ENCODE data around the gene BBS12. TPM values are rescaled to one million over a fixed set of nuclear protein-coding genes. Genes with fewer than 3 reads are reported as not detected.

BBS12 gene
- total RNA-seq, 4 donors from 2014 or later: 1.5 to 5.5 (median 4.0) TPM

DNA sequence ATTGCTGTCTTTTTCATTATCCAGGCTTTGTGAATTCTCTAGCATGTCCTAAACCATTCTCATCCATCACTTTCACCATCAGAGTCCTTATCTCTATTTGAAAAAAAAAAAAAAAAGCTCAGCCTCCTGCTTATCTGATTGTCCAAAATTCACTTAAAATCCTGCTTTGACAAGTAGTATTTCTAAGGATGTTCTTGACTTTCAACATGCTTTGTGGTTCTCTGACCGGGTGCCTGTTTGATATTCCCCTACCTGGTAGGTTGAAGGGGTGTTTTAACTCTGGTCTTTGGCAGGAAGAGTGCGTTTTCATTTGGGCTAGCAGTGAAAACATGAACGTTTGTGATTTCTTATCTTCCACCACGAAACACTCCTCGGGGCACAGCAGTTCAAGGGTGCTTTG, 17.3 kb upstream of the BBS12 start:
- TF ChIP-seq, protein P1, sequence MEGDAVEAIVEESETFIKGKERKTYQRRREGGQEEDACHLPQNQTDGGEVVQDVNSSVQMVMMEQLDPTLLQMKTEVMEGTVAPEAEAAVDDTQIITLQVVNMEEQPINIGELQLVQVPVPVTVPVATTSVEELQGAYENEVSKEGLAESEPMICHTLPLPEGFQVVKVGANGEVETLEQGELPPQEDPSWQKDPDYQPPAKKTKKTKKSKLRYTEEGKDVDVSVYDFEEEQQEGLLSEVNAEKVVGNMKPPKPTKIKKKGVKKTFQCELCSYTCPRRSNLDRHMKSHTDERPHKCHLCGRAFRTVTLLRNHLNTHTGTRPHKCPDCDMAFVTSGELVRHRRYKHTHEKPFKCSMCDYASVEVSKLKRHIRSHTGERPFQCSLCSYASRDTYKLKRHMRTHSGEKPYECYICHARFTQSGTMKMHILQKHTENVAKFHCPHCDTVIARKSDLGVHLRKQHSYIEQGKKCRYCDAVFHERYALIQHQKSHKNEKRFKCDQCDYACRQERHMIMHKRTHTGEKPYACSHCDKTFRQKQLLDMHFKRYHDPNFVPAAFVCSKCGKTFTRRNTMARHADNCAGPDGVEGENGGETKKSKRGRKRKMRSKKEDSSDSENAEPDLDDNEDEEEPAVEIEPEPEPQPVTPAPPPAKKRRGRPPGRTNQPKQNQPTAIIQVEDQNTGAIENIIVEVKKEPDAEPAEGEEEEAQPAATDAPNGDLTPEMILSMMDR (IDR thresholded peaks at IDR 0.05; ENCODE audit: low read depth): no peak

DNA sequence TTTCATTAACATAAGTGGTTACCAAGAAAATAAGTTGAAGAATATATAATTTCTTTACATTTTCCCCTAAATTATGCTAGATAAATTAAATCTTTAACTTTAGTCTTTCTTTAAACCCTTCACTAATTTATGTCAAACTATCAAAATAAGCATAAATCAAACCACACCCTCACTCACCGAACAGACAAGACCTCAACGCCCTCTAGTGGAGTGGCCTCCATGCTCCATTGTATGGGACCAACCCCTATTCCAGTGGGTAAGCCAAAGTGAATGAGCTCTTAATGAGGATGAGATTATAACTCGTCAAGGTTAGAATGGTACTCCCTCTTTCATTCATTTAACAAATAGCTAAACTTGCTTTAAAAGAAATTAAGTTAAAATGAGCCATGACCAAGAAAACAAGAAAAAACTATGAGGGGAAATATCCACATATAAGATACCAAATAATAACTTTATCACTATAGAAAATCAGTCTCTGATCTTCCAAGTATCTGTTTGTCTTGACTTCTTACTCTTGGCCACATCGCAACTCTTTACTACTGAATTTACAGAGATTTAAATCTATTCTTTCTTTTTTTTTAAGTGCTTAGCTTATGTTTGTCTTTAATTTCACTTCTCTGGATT, 15.6 kb upstream of the BBS12 start:
- TF ChIP-seq, protein P1 (IDR thresholded peaks at IDR 0.05; ENCODE audit: low read depth): no peak

DNA sequence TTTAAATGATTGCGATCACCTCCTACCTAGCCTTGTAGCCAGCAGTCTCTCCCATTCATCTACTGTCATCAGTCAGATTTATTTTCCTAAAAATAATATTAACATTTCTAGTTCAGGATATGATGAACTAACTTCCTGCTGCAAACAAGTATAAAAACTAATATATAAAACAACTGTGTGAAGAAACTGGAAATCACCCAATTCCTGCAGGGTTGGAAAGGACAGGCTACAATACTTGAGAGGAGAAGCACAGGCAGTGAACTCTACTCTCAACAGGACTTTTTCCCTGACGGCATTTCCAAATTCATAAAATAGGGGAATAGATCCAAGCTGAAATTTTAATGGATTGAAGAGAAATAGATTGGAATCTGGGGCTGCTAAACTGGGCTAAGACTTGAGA, 14.2 kb upstream of the BBS12 start:
- TF ChIP-seq, protein P1 (IDR thresholded peaks at IDR 0.05; ENCODE audit: low read depth): no peak

DNA sequence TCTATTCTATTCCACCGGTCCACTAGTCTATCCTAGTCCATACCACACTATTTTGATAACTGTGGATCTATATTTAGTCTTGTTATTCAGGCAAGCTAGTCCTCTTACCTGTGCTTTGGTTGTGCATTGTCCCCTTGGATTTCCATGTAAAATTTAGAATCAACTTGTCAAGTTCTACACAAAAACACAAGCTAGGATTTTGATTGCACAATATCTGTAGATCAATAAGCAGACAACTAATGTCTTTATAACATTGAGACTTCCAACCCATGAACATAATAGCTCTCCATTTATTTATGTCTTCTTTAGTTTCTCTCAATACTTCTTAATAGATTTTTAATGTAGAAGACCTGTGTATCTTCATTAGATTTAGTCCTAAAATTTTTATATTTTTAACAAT, 10.2 kb upstream of the BBS12 start:
- TF ChIP-seq, protein P1 (IDR thresholded peaks at IDR 0.05; ENCODE audit: low read depth): no peak

DNA sequence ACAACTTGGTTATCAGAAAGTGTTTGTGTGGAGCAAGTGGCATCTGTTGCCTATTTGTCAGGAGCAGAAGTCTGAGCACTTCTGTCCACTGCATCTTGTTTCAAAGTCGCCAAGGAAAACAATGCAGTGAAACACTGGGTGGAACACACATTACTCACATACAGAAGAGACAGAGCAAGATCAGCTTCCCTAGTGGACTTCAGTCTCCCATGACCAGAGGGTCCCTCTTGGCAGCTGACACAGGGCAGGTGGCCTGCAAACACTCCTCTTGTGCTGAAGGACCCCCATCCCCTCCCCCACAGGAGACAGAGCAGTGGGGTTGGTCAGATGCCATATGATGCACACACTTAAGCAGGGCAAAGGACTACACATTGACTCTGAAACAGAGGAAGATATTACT, 3.6 kb upstream of the BBS12 start:
- TF ChIP-seq, protein P1 (IDR thresholded peaks at IDR 0.05; ENCODE audit: low read depth): no peak

DNA sequence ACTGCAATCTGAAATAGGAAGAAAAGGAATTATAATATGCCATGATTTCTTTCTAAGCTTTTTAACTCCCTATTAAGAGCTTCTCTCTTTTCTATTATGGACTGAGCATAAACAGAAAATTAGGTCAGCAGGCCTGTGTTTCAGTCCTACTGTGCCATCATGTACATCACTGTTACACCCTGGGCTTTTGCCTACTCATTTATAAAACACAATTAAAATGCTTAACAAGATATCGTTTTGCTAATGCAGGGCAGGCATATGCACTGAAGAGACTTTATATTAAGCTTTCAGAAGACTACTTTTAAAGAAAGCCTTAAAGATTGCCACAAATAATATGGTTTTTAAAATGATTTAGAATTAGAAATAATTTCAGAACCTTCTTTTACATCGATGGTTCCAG, 828 bp upstream of the BBS12 start:
- TF ChIP-seq, protein P1 (IDR thresholded peaks at IDR 0.05; ENCODE audit: low read depth): no peak

DNA sequence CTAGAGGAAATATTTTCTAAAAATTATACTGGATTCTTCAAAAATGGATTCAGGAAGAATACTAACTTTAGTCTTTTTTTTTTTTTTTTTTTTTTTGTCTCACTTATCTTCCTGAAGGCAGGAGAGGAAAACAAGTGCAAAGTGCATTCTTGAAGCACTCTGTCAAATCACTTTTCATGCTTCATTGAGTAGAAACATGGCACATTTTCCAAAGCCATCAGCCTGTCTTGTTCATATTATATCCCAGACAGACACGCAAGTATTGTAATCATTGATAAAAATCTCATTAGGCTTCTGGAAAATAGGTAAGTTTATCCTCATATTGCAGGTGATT, 1.2 kb downstream of the BBS12 start:
- TF ChIP-seq, protein P1 (IDR thresholded peaks at IDR 0.05; ENCODE audit: low read depth): no peak

Data from subcutaneous adipose tissue (tissue), 4 donors.